Activated CD4-positive, alpha-beta T cell treated with anti-CD3 and anti-CD28 coated beads for 1 hour (primary cell): Measurements from ENCODE around the gene ATG9A.

Experiments
- DNase-seq: peaks from one replicate; pipeline ENCODE4 v3.0.0-alpha.2; 2020

The ATG9A gene

GRCh38 chr2:219219784-219220532 lies 9.5 kb downstream of the ATG9A start:
- DNase-seq = no peak

GRCh38 chr2:219218732-219219701 lies 10.4 kb downstream of the ATG9A start, which contains the start of gene ABCB6:
ABCB6 (minus strand) TSS chr2:219218958; CDS start chr2:219218673, 285 bp downstream.
- DNase-seq = peak; percentile 79

GRCh38 chr2:219218217-219218731 lies 11.2 kb downstream of the ATG9A start:
- DNase-seq = no peak

GRCh38 chr2:219216535-219216915 lies 12.9 kb downstream of the ATG9A start:
- no peak for DNase-seq

- DNase-seq = no peak
Measured at GRCh38 chr2:219215871-219216534, 13.4 kb downstream of the ATG9A start.

GRCh38 chr2:219214786-219215185 lies 14.7 kb downstream of the ATG9A start:
- DNase-seq = no peak

GRCh38 chr2:219214141-219214540 lies 15.3 kb downstream of the ATG9A start:
- no peak for DNase-seq

GRCh38 chr2:219213486-219214071 lies 15.9 kb downstream of the ATG9A start:
- no peak for DNase-seq

GRCh38 chr2:219213026-219213415 lies 16.4 kb downstream of the ATG9A start:
- DNase-seq = no peak

- no peak for DNase-seq
Measured at GRCh38 chr2:219210886-219211362, 18.5 kb downstream of the ATG9A start.

GRCh38 chr2:219210196-219210885 lies 19.1 kb downstream of the ATG9A start:
- DNase-seq = no peak

GRCh38 chr2:219209236-219210195 lies 19.9 kb downstream of the ATG9A start:
- no peak for DNase-seq

GRCh38 chr2:219207884-219208740 lies 21.3 kb downstream of the ATG9A start:
- no peak for DNase-seq

- no peak for DNase-seq
Measured at GRCh38 chr2:219207134-219207883, 22.1 kb downstream of the ATG9A start.

- DNase-seq = peak; percentile 93
Measured at GRCh38 chr2:219206328-219207133, 22.9 kb downstream of the ATG9A start, which contains the start of gene ZFAND2B. ZFAND2B (plus strand) TSS chr2:219206782; CDS start chr2:219206988, 206 bp downstream.

GRCh38 chr2:219205981-219206327 lies 23.5 kb downstream of the ATG9A start:
- DNase-seq = no peak

GRCh38 chr2:219205165-219205538 lies 24.3 kb downstream of the ATG9A start:
- no peak for DNase-seq
